Astrocyte of the spinal cord (primary cell): ENCODE data around the gene SUPT3H.

Experiments
- DNase-seq: peaks from one replicate; pipeline ENCODE4 v3.0.0; 2011; ENCODE audit warnings: low read depth, low spot score
- H3K4me3 ChIP-seq: 2 replicates; pipeline ENCODE4 v1.5.1; 2011; ENCODE audit warnings: low read depth, mild to moderate bottlenecking, low read length, moderate library complexity
- in situ Hi-C: cut with HindIII; loops from 2 replicates; pipeline ENCODE4 v1.10.0; 2017; ENCODE audit warnings: low sequenced_read_pairs
- TF ChIP-seq, protein P1 (sequence below): IDR thresholded peaks from 2 replicates; pipeline ENCODE4 v1.5.1; 2012; ENCODE audit warnings: low read depth, mild to moderate bottlenecking, low read length, inconsistent platforms

Gene SUPT3H

GRCh38 chr6:45275358-45275757 lies 102.4 kb downstream of the SUPT3H start:
- no peak overlapping the region for H3K4me3 ChIP-seq
- TF ChIP-seq, protein P1, sequence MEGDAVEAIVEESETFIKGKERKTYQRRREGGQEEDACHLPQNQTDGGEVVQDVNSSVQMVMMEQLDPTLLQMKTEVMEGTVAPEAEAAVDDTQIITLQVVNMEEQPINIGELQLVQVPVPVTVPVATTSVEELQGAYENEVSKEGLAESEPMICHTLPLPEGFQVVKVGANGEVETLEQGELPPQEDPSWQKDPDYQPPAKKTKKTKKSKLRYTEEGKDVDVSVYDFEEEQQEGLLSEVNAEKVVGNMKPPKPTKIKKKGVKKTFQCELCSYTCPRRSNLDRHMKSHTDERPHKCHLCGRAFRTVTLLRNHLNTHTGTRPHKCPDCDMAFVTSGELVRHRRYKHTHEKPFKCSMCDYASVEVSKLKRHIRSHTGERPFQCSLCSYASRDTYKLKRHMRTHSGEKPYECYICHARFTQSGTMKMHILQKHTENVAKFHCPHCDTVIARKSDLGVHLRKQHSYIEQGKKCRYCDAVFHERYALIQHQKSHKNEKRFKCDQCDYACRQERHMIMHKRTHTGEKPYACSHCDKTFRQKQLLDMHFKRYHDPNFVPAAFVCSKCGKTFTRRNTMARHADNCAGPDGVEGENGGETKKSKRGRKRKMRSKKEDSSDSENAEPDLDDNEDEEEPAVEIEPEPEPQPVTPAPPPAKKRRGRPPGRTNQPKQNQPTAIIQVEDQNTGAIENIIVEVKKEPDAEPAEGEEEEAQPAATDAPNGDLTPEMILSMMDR, result no peak
- in situ Hi-C loops, result no loop called here
- no peak for DNase-seq

GRCh38 chr6:45272626-45273025 lies 105.1 kb downstream of the SUPT3H start:
- TF ChIP-seq, protein P1, result no peak
- DNase-seq, result no peak
- in situ Hi-C loops, result no loop called here
- no peak overlapping the region for H3K4me3 ChIP-seq

DNA sequence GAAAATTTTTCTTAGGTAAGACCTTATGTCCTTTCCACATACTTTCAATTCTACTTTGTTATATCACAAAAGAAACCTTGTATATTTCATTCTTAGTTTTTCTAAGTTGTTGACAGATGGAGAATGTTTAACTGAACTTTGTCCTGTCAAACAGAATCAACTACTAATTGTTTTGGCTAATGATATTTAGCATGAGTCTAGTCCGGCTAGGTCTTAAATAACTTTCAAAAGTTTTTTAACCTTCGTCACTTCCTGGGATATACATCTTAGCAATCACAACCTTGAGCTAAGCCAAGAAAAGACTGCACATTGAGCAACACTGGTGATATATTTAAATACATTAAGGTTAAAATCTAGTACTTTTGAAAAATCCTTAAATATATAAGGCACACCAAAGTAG lies 112.5 kb downstream of the SUPT3H start:
- TF ChIP-seq, protein P1, result no peak
- in situ Hi-C loops, result no loop called here
- DNase-seq, result no peak
- no peak overlapping the region for H3K4me3 ChIP-seq

- no peak for DNase-seq
- TF ChIP-seq, protein P1, result no peak
- in situ Hi-C loops, result no loop called here
- no peak overlapping the region for H3K4me3 ChIP-seq
Observed at GRCh38 chr6:45260696-45261095, 117.0 kb downstream of the SUPT3H start.

DNA sequence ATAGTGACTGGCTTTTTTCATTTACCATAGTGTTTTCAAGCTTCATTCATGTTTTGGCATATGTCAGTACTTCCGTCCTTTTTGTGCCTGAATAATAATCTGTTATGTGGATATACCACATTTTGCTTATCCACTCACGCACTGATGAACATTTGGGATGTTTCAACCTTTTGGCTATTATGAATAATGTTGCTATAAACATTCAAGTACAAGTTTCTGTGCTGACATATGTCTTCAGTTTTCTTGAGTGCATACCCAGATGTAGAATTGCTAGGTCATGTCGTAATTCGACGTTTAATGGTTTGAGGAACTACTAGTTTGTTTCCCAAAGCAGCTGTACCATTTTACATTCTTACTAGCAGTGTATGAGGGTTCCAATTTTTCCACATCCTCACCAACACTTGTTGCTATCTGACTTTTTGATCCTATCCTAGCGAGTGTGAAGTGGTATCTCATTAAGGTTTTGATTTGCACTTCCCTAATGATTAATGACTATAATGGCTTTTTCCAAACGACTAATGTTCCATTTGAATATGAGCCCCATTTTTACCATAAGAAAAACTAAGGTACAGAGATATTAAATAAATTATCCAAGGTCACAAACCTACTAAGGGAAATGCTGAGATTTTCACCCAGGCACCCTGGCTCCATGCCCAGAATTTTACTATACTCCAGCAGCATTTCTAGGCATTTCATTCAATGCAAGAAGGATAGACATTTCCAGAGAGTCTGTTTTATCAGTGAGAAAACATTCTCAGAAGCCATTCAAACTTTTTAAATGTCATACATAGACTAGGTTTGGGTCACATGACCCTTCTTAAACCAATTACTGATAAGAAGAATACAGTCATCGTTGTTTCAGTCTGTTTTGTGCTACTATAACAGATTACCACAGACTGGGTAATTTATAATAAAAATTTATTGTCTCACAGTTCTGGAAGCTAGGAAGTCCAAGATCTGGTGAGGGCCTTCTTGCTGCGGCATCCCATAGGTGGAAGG lies 120.7 kb downstream of the SUPT3H start:
- in situ Hi-C loops, result no loop called here
- DNase-seq, result no peak
- H3K4me3 ChIP-seq, result no peak overlapping the region
- TF ChIP-seq, protein P1, result no peak

DNA sequence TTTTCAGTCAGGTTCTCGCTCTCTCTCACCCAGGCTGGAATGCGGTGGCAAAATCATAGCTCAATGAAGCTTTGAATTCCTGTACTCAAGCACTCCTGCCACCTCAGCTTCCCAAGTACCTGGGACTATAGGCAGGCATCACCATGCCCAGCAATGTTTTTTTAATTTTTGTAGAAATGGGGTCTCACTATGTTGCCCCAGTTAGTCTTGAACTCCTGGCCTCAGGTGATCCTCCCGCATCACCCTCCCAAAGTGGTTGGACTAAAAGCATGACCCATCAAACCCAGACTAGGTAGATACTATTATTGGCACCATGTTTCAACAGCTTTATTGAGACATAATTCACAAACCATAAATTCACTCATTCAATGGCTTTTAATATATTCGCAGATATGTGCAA lies 122.3 kb downstream of the SUPT3H start:
- no peak overlapping the region for H3K4me3 ChIP-seq
- in situ Hi-C loops, result no loop called here
- TF ChIP-seq, protein P1, result no peak
- no peak for DNase-seq
